Lower lobe of right lung (tissue), 2 donors: ENCODE data around the gene HSF4. TPM values are rescaled to one million over a fixed set of nuclear protein-coding genes. Genes with fewer than 3 reads are reported as not detected.
"Not testable (repeated sequence)": the region's sequence is repeated elsewhere in the genome, so short reads cannot be mapped to it uniquely, and the experiment has no call there.

Source experiments
- ATAC-seq, 2 donors: fragments of 200-7000 bp; cut with Tn5 transposase; one replicate each; pipeline ENCODE4 v1.9.1; 2020 to 2022; ENCODE audit warnings: mild to moderate bottlenecking in 2 of 2, moderate library complexity in 2 of 2
- DNase-seq: peaks from one replicate; pipeline ENCODE4 v3.0.0-alpha.2; 2020
- H3K27ac ChIP-seq: fragments of 200-600 bp; one replicate; pipeline ENCODE4 v1.8.0; 2022
- H3K27me3 ChIP-seq: fragments of 200-600 bp; one replicate; pipeline ENCODE4 v1.8.0; 2022; ENCODE audit warnings: low read depth
- H3K36me3 ChIP-seq: fragments of 200-600 bp; one replicate; pipeline ENCODE4 v1.8.0; 2022; ENCODE audit warnings: mild to moderate bottlenecking
- H3K4me1 ChIP-seq: fragments of 200-600 bp; one replicate; pipeline ENCODE4 v1.8.0; 2022
- H3K4me3 ChIP-seq: fragments of 200-600 bp; one replicate; pipeline ENCODE4 v1.8.0; 2022; ENCODE audit warnings: mild to moderate bottlenecking
- H3K9me3 ChIP-seq: fragments of 200-600 bp; one replicate; pipeline ENCODE4 v1.8.0; 2022
- intact Hi-C: fragments of 100-400 bp; cut with DNase I; formaldehyde crosslinking; loops from one replicate; pipeline ENCODE4 v1.11.0; 2022
- total RNA-seq: library from RNA; stranded (reverse); fragmentation: NEBNext Ultra II Directional; extraction: Animal tissue kit (Norgen Biotek cat#: 25700); gene quantifications from one replicate; pipeline ENCODE4 v1.2.1, GENCODE V29; 2021
- TF ChIP-seq, protein P1 (sequence below): fragments of 200-600 bp; IDR thresholded peaks from one replicate; pipeline ENCODE4 v1.8.0; 2022; ENCODE audit warnings: antibody characterized with exemption, mild to moderate bottlenecking
- donor health status: DM: no; HTN: yes; CAD: no; lungs with severe emphysema.

The HSF4 gene
- total RNA-seq, 1 donor from 2014 or later, result 76.3 TPM

DNA sequence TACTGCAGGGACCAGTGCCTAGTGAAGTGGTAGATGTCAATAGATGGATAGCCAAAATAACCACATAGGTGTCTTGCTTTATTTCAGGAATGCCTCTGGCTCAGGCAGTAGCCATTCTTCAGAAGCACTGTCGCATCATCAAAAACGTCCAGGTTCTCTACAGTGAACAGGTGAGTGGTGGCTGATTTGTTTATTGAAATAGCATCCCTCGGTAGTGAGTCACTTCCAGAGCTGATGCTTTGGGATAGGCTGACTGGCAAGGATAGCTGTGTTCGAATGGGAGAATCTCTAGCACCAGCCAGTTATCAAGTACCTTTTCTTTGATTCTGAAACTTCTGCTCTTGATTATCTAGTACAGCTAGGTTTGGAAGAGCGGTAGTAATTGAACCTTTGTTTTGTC is 44.5 kb upstream of the HSF4 start:
- intact Hi-C loops, result no loop called here
- TF ChIP-seq, protein P1, sequence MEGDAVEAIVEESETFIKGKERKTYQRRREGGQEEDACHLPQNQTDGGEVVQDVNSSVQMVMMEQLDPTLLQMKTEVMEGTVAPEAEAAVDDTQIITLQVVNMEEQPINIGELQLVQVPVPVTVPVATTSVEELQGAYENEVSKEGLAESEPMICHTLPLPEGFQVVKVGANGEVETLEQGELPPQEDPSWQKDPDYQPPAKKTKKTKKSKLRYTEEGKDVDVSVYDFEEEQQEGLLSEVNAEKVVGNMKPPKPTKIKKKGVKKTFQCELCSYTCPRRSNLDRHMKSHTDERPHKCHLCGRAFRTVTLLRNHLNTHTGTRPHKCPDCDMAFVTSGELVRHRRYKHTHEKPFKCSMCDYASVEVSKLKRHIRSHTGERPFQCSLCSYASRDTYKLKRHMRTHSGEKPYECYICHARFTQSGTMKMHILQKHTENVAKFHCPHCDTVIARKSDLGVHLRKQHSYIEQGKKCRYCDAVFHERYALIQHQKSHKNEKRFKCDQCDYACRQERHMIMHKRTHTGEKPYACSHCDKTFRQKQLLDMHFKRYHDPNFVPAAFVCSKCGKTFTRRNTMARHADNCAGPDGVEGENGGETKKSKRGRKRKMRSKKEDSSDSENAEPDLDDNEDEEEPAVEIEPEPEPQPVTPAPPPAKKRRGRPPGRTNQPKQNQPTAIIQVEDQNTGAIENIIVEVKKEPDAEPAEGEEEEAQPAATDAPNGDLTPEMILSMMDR, result no peak
- Histone ChIP-seq H3K9me3 (no peaks in the 10 kb centered on the region), H3K4me1 (no peaks in the 10 kb centered on the region), H3K27me3 (no peaks in the 10 kb centered on the region), H3K36me3 (peaks cover 53% of the 10 kb centered on the region), H3K27ac (no peak overlapping the region), H3K4me3 (no peak overlapping the region)
- no peak for DNase-seq
- ATAC-seq, result no peak

DNA sequence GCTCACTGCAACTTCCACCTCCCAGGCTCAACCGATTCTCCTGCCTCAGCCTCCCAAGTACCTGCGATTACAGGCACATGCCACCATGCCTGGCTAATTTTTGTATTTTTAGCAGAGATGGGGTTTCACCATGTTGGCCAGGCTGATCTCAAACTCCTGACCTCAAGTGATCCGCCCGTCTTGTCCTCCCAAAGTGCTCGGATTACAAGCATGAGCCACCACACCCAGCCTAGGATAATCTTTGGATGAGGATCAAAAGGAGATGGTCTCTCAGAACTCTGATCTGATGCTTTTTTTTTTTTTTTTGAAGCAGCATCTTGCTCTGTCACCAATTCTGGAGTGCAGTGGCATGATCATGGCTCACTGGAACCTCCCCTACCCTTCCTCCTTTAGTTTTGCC is 41.7 kb upstream of the HSF4 start:
- peaks cover 77% of the 10 kb centered on the region for H3K36me3 ChIP-seq

DNA sequence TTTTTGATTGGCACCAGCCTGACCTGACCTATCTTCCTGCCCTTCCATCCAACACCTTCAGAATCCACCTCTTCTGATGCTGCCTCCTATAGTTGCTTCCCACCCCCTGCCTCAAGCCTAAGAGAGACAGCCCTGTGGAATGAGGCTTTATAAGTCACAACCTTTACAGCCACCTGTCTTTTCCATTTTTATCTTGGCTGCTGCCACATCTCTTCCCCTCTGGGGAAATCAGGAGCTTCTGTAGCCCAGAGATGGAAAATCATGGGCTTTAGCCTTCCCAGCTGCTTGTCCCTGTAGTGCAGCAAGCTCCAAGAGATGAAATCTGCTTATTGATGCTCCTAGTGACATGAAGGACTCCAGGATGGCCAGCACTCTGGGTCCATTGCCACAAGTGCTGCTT is 36.1 kb upstream of the HSF4 start:
- no peak for ATAC-seq
- intact Hi-C loops, result no loop called here
- Histone ChIP-seq H3K4me1 (no peaks in the 10 kb centered on the region), H3K4me3 (no peak overlapping the region), H3K36me3 (peaks cover 86% of the 10 kb centered on the region), H3K27me3 (no peaks in the 10 kb centered on the region), H3K9me3 (no peaks in the 10 kb centered on the region), H3K27ac (no peak overlapping the region)
- DNase-seq, result no peak
- TF ChIP-seq, protein P1, result no peak

More for the DNA sequence above, 41.7 kb upstream of the HSF4 start:
- ATAC-seq, H3K27ac ChIP-seq, H3K4me1 ChIP-seq, H3K4me3 ChIP-seq, DNase-seq, intact Hi-C loops, H3K27me3 ChIP-seq, H3K9me3 ChIP-seq: not testable (repeated sequence)

DNA sequence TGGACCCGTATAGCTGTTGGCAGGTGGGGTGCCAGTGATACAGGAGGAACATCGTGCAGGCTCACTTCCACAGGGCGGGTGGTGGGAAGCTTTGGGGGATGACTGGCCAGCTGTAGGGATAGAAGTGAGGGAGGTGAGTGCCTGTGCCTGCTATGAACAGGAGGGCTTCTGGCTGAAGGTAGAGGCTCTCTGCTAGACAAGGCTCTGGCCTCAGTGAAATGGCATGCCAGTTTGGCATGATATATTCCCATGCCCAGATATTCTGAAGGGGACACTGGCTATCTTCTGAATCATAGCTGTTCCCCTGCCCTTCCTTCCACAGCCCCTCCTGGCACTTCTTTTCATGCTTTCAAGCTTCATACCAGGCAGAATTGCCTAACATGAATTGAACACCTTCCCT is 35.7 kb upstream of the HSF4 start:
- TF ChIP-seq, protein P1, result no peak
- ATAC-seq, result no peak
- H3K27me3 ChIP-seq, result no peaks in the 10 kb centered on the region
- H3K27ac ChIP-seq, result no peak overlapping the region
- H3K9me3 ChIP-seq, result no peaks in the 10 kb centered on the region
- no peak overlapping the region for H3K4me3 ChIP-seq
- peaks cover 86% of the 10 kb centered on the region for H3K36me3 ChIP-seq
- DNase-seq, result no peak
- H3K4me1 ChIP-seq, result no peaks in the 10 kb centered on the region
- intact Hi-C loops, result no loop called here

DNA sequence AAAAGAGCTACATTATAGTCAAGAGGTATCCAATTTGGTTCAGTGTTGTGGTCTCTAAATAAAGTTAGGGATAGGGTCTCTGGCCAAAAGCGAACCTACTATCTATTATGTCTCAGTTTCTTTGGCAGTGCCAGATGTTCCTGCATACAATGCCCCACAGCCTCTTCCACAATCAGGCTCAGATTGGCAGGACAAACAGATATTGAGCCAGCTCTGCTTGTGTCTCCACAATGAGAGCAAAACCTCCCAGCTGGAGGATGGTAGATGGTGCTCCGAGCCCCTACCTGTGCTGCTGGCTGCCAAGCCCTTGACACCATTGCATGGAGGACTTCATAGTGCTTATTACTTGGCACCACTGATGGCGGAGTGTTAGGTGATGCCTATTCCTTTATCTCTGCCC is 35.1 kb upstream of the HSF4 start:
- DNase-seq (no peak), ATAC-seq (no peak)
- Histone ChIP-seq H3K27ac (no peak overlapping the region), H3K27me3 (no peaks in the 10 kb centered on the region), H3K4me3 (no peak overlapping the region), H3K9me3 (no peaks in the 10 kb centered on the region), H3K4me1 (no peaks in the 10 kb centered on the region), H3K36me3 (peaks cover 86% of the 10 kb centered on the region)
- TF ChIP-seq, protein P1, result no peak
- intact Hi-C loops, result no loop called here

DNA sequence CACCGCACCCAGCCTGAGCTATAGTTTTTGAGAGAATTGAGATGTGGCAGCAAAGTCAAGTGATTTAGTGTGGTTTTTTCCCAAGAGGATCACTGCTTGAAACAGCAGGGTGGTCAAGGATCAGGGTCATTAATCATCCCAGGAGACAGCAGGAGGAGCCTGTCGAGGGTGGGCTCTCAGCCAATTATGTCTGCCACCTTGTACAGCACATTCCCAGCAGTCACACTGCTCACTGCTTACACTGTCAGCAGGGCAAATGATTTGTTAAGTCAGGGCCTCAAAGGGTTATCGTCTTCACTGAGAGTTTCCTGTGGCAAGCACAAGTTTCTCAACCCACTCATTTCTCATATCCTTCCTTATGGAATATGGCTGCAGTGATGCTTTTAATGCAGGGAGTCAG is 26.9 kb upstream of the HSF4 start:
- Histone ChIP-seq H3K36me3 (peaks cover 99% of the 10 kb centered on the region), H3K27me3 (no peaks in the 10 kb centered on the region), H3K9me3 (no peaks in the 10 kb centered on the region), H3K4me3 (no peak overlapping the region), H3K27ac (no peak overlapping the region), H3K4me1 (no peaks in the 10 kb centered on the region)
- ATAC-seq (no peak), DNase-seq (no peak)
- intact Hi-C loops, result no loop called here
- TF ChIP-seq, protein P1, result no peak
